HepG2 (cell line): ENCODE results near the gene CELF2. TPM values are rescaled to one million over a fixed set of nuclear protein-coding genes. Genes with fewer than 3 reads are reported as not detected.

Experiments used
- ATAC-seq: fragments of 200-7000 bp; cut with Tn5 transposase; 3 replicates; pipeline ENCODE4 v1.9.1; 2020; ENCODE audit warnings: mild to moderate bottlenecking, moderate library complexity
- BruUV-seq: library from RNA; stranded (reverse); fragments of 400-500 nt; replicated peaks from 2 replicates; lab custom pipeline; 2021; lab: Mats Ljungman, UMichigan
- CTCF ChIA-PET: fragments of 300-600 bp; formaldehyde crosslinking; extraction: SDS; loops from one replicate; lab custom pipeline; 2021; ENCODE audit warnings: low total read pairs, inconsistent platforms, low intra/inter-chr PET ratio; lab: Yijun Ruan, JAX
- POLR2A ChIA-PET: fragments of 350-600 bp; sonication (Branson Sonifier 250); formaldehyde crosslinking; loops from one replicate; lab custom pipeline; 2020; ENCODE audit warnings: antibody characterized with exemption, inconsistent platforms; lab: Yijun Ruan, JAX
- DNase-seq: peaks from one replicate; pipeline ENCODE4 v3.0.0-alpha.2; 2015; ENCODE audit warnings: low spot score
- FAIRE-seq: peaks from 3 replicates; lab custom pipeline; 2011; peaks lifted over from hg19 to GRCh38; lab: Jason Lieb, UNC
- H2AFZ ChIP-seq: one replicate; pipeline ENCODE4 v1.6.1; 2011; ENCODE audit warnings: low read length, inconsistent platforms
- H3K27ac ChIP-seq: fragments of 300-600 bp; 3 replicates; pipeline ENCODE4 v1.8.0; 2011; ENCODE audit warnings: mixed run types, mild to moderate bottlenecking, mixed read lengths, low read length, inconsistent platforms; ENCODE audit not compliant: insufficient read depth; ENCODE audit errors: extremely low read length
- H3K27me3 ChIP-seq, 2 experiments: fragments of 200-600 bp in 1 of 2; 2 replicates in 1 of 2; 3 replicates in 1 of 2; pipeline versions ENCODE4 v1.6.0 to v1.8.0; 2011; ENCODE audit warnings: low read length in 2 of 2, mild to moderate bottlenecking in 2 of 2, moderate library complexity in 2 of 2, inconsistent platforms in 1 of 2; ENCODE audit not compliant: insufficient read depth in 2 of 2, control insufficient read depth in 1 of 2
- H3K36me3 ChIP-seq, 2 experiments: fragments of 200-600 bp in 1 of 2; replicated peaks in 1 of 2; 2 replicates in 1 of 2; 3 replicates in 1 of 2; pipeline versions ENCODE4 v1.5.1 to v1.8.0; 2011; ENCODE audit warnings: low read length in 2 of 2, inconsistent platforms in 1 of 2; ENCODE audit not compliant: insufficient read depth in 2 of 2, control insufficient read depth in 1 of 2
- H3K4me1 ChIP-seq: 2 replicates; pipeline ENCODE4 v1.5.1; 2012; ENCODE audit warnings: low read length, inconsistent platforms; ENCODE audit not compliant: insufficient read depth
- H3K4me2 ChIP-seq: 2 replicates; pipeline ENCODE4 v1.6.0; 2011; ENCODE audit warnings: low read depth, low read length, inconsistent platforms
- H3K4me3 ChIP-seq, 3 experiments: fragments of 200-600 bp in 1 of 3; sonication (generic), shearing (Covaris generic) in 1 of 3; replicated peaks in 1 of 3; 2 replicates each; pipeline ENCODE4 v1.5.1; 2011 to 2016; ENCODE audit warnings: low read length in 3 of 3, inconsistent platforms in 2 of 3, low read depth in 2 of 3, mild to moderate bottlenecking in 2 of 3, control low read depth in 1 of 3, mixed read lengths in 1 of 3; ENCODE audit not compliant: insufficient read depth in 1 of 3
- H3K79me2 ChIP-seq: one replicate; pipeline ENCODE4 v1.6.1; 2011; ENCODE audit warnings: low read length, inconsistent platforms; ENCODE audit not compliant: insufficient read depth
- H3K9ac ChIP-seq: 2 replicates; pipeline ENCODE4 v1.6.0; 2011; ENCODE audit warnings: mild to moderate bottlenecking, low read depth, low read length, inconsistent platforms; ENCODE audit not compliant: insufficient read depth
- H3K9me3 ChIP-seq: 2 replicates; pipeline ENCODE4 v1.5.1; 2012; ENCODE audit warnings: mild to moderate bottlenecking, low read length
- H4K20me1 ChIP-seq: 2 replicates; pipeline ENCODE4 v1.6.0; 2011; ENCODE audit warnings: inconsistent platforms, mild to moderate bottlenecking, low read length, moderate library complexity; ENCODE audit not compliant: insufficient read depth
- IRX3 ChIP-seq: sonication (generic); formaldehyde crosslinking; IDR thresholded peaks from 2 replicates; pipeline ENCODE4 v1.8.1; 2023; ENCODE audit warnings: mild to moderate bottlenecking, low read depth, missing genetic modification reagents, borderline replicate concordance
- PBX3 ChIP-seq: sonication (generic); formaldehyde crosslinking; IDR thresholded peaks from 2 replicates; pipeline ENCODE4 v1.8.1; 2023; ENCODE audit warnings: missing genetic modification reagents, inconsistent platforms, borderline replicate concordance
- RARG ChIP-seq: sonication (generic); formaldehyde crosslinking; IDR thresholded peaks from 2 replicates; pipeline ENCODE4 v1.4.0; 2020; ENCODE audit warnings: low read depth, mild to moderate bottlenecking, missing genetic modification reagents
- ZBTB37 ChIP-seq: sonication (generic); formaldehyde crosslinking; IDR thresholded peaks from 2 replicates; pipeline ENCODE4 v1.4.0; 2020; ENCODE audit warnings: mild to moderate bottlenecking, missing genetic modification reagents
- ZNF484 ChIP-seq: sonication (generic); formaldehyde crosslinking; IDR thresholded peaks from 2 replicates; pipeline ENCODE4 v1.5.1; 2020; ENCODE audit warnings: mild to moderate bottlenecking, low read depth, missing genetic modification reagents, borderline replicate concordance
- ZNF549 ChIP-seq: sonication (generic); formaldehyde crosslinking; IDR thresholded peaks from 2 replicates; pipeline ENCODE4 v1.5.0; 2020; ENCODE audit warnings: missing genetic modification reagents
- ZNF7 ChIP-seq: IDR thresholded peaks from 2 replicates; pipeline ENCODE4 v1.6.1; 2016; ENCODE audit warnings: missing biosample characterization, missing genetic modification reagents
- WGBS: methylation state at CpG from one replicate; pipeline ENCODE4 v1.1.6; 2017; ENCODE audit warnings: low lambda C conversion rate; 5-methylcytosine and 5-hydroxymethylcytosine counted together
- in situ Hi-C: cut with HindIII; loops from 2 replicates; pipeline ENCODE4 v1.10.0; 2017; ENCODE audit warnings: low pct_unique_long_range_greater_than_20kb; ENCODE audit not compliant: extremely low pct_ligation_motif_present
- intact Hi-C: fragments of 100-400 bp; cut with micrococcal nuclease; formaldehyde crosslinking; loops from one replicate; pipeline ENCODE4 v1.10.0; 2022; ENCODE audit not compliant: unreplicated experiment
- polyA plus RNA-seq, 8 experiments: library from polyadenylated mRNA; depleted of rRNA in 3 of 8; stranded (reverse) in 7 of 8; unstranded in 1 of 8; fragments of >200 nt; fragmentation: Illumina TruSeq in 4 of 8; extraction: Trizol in 4 of 8; gene quantifications; 2 replicates each; pipeline versions ENCODE4 v1.2.1 to v1.2.3, GENCODE V29; 2011 to 2016; ENCODE audit warnings: low read depth in 4 of 8, missing spikeins in 1 of 8, mixed read lengths in 1 of 8; ENCODE audit not compliant: insufficient read depth in 1 of 8
- total RNA-seq, 5 experiments: library from RNA; depleted of rRNA; stranded (reverse); fragments of >200 nt; fragmentation: Illumina TruSeq; extraction: Trizol; gene quantifications; 2 replicates each; pipeline ENCODE4 v1.2.3, GENCODE V29; 2016; ENCODE audit warnings: low read depth in 1 of 5
- TF ChIP-seq, protein P1 (sequence below): IDR thresholded peaks from 2 replicates; pipeline ENCODE4 v1.6.1; 2012; ENCODE audit warnings: inconsistent platforms
- TF ChIP-seq, protein P2 (sequence below): sonication (generic); formaldehyde crosslinking; IDR thresholded peaks from 2 replicates; pipeline ENCODE4 v1.4.0; 2020; ENCODE audit warnings: missing genetic modification reagents

The CELF2 gene
- total and polyA plus RNA-seq, 2 of the 13 experiments (the other 11 are each of a cell fraction or from before 2014, with no cell fraction given), result not detected

- no peak overlapping the region for H3K27ac ChIP-seq
- no peak overlapping the region for H3K4me2 ChIP-seq
- peaks cover 4 to 28% of the 10 kb centered on the region in 2 experiments; a peak in 3 of 5 replicates for H3K27me3 ChIP-seq
- ATAC-seq (no peak), DNase-seq (no peak), FAIRE-seq (no peak)
- no peak for TF ChIP-seq IRX3 (CRISPR knock-in tag)
- no peak for TF ChIP-seq RARG (CRISPR knock-in tag)
- no peak for TF ChIP-seq ZBTB37
- no peak for TF ChIP-seq ZNF484 (CRISPR knock-in tag)
- TF ChIP-seq ZNF7 (CRISPR knock-in tag), result no peak
- TF ChIP-seq ZNF549 (CRISPR knock-in tag), result no peak
- TF ChIP-seq, protein P1, sequence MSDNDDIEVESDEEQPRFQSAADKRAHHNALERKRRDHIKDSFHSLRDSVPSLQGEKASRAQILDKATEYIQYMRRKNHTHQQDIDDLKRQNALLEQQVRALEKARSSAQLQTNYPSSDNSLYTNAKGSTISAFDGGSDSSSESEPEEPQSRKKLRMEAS, result no peak
- no peak for TF ChIP-seq PBX3 (CRISPR knock-in tag)
- TF ChIP-seq, protein P2, sequence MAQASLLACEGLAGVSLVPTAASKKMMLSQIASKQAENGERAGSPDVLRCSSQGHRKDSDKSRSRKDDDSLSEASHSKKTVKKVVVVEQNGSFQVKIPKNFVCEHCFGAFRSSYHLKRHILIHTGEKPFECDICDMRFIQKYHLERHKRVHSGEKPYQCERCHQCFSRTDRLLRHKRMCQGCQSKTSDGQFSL (CRISPR knock-in tag), result no peak
- no TSS peak for BruUV-seq
- ChIA-PET CTCF (no interaction called here), POLR2A (no interaction called here)
- intact Hi-C loops, result no loop called here
- H3K4me3 ChIP-seq, result no peak overlapping the region
- no peaks in the 10 kb centered on the region for H3K4me1 ChIP-seq
- no peak overlapping the region for H3K9ac ChIP-seq
- in situ Hi-C loops, result no loop called here
- H2AFZ ChIP-seq, result no peak overlapping the region
- no peaks in the 10 kb centered on the region for H4K20me1 ChIP-seq
- no peaks in the 10 kb centered on the region for H3K79me2 ChIP-seq
- no peaks in the 10 kb centered on the region for H3K9me3 ChIP-seq
- H3K36me3 ChIP-seq, result no peaks in the 10 kb centered on the region
- 1% methylated on average over 4 of the region's 4 CpGs for WGBS
Observed at GRCh38 chr10:11285171-11285570, 267.5 kb downstream of the CELF2 start.
